HS-27A (cell line): ENCODE measurements around the gene ERC2.

ENCODE experiments used
- DNase-seq: peaks from one replicate; pipeline ENCODE4 v3.0.0-alpha.2; 2012; ENCODE audit warnings: low read depth, missing footprints

Gene ERC2

GRCh38 chr3:55929154-55929869 lies 539.0 kb downstream of the ERC2 start:
- DNase-seq, result no peak

GRCh38 chr3:55923626-55924025 lies 544.6 kb downstream of the ERC2 start:
- DNase-seq, result no peak

- DNase-seq, result no peak
These were observed 545.1 kb downstream of the ERC2 start for GRCh38 chr3:55923207-55923606.

- DNase-seq, result no peak
These were observed 555.4 kb downstream of the ERC2 start for GRCh38 chr3:55912880-55913279.

GRCh38 chr3:55911266-55911665 lies 557.0 kb downstream of the ERC2 start:
- DNase-seq, result no peak

- DNase-seq, result no peak
These were observed 557.7 kb downstream of the ERC2 start for GRCh38 chr3:55910543-55910942.

- DNase-seq, result no peak
These were observed 558.9 kb downstream of the ERC2 start for GRCh38 chr3:55909373-55909772.

GRCh38 chr3:55907616-55908015 lies 560.7 kb downstream of the ERC2 start:
- DNase-seq, result no peak

- DNase-seq, result no peak
These were observed 561.4 kb downstream of the ERC2 start for GRCh38 chr3:55906896-55907295.

- no peak for DNase-seq
These were observed 563.6 kb downstream of the ERC2 start for GRCh38 chr3:55904716-55905115.

- DNase-seq, result no peak
These were observed 564.6 kb downstream of the ERC2 start for GRCh38 chr3:55903680-55904079.

- no peak for DNase-seq
These were observed 565.9 kb downstream of the ERC2 start for GRCh38 chr3:55902221-55902900.

GRCh38 chr3:55899887-55900286 lies 568.4 kb downstream of the ERC2 start:
- DNase-seq, result no peak

GRCh38 chr3:55897573-55898224 lies 570.6 kb downstream of the ERC2 start:
- DNase-seq, result no peak

GRCh38 chr3:55895897-55896566 lies 572.2 kb downstream of the ERC2 start:
- DNase-seq, result no peak

- no peak for DNase-seq
These were observed 573.7 kb downstream of the ERC2 start for GRCh38 chr3:55894605-55895004.

GRCh38 chr3:55893045-55893664 lies 575.1 kb downstream of the ERC2 start:
- peak; percentile 23 for DNase-seq

- DNase-seq, result no peak
These were observed 577.2 kb downstream of the ERC2 start for GRCh38 chr3:55891106-55891505.

- no peak for DNase-seq
These were observed 579.9 kb downstream of the ERC2 start for GRCh38 chr3:55888282-55888885.

- DNase-seq, result no peak
These were observed 582.5 kb downstream of the ERC2 start for GRCh38 chr3:55885721-55886120.

GRCh38 chr3:55884491-55885285 lies 583.6 kb downstream of the ERC2 start:
- no peak for DNase-seq
